GM18868 (cell line): Measurements from ENCODE around the gene TRIM37.
"Not testable (repeated sequence)": the region's sequence is repeated elsewhere in the genome, so short reads cannot be mapped to it uniquely, and the experiment has no call there.

ENCODE experiments used
- ATAC-seq: cut with Tn5 transposase; IDR thresholded peaks from one replicate; pipeline ENCODE4 v1.9.1; 2021; ENCODE audit warnings: mild to moderate bottlenecking, moderate library complexity; ENCODE audit not compliant: unreplicated experiment

TRIM37 gene

DNA sequence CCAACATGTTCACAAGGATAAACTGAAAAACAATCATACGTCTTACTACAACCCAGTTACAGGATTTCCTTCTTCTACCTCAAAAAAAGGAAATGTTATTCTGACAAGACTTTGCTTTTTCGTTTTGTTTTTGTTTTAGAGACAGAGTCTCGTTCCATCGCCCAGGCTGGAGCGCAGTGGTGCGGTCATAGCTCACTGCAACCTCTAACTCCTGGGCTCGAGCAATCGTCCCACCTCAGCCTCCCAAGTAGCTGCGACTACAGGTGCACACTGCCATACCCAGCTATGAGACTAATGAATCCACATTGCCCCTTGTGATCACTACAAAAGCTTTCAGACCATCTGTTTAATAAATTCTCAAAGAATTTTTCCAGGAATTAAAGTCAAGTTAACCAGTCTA lies 8.8 kb upstream of the TRIM37 start:
- no peak for ATAC-seq

DNA sequence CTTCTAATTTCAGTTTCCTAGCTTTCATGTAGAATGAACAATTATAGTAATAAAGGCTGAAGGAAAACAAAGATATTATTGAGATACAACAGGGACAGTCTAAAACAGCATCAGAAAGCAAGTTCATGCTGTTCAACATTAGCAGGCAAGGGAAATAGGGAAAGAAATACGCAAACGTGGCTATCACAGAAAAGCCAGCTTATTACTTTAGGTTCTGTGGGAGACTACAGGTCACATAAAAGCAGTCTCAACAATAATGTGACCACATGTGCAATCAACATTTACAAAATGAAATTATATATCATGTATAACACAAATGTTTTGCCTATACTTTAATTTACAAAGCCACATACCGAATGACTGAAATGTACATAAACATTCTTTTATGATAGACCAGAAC lies 4.9 kb upstream of the TRIM37 start:
- ATAC-seq = no peak

DNA sequence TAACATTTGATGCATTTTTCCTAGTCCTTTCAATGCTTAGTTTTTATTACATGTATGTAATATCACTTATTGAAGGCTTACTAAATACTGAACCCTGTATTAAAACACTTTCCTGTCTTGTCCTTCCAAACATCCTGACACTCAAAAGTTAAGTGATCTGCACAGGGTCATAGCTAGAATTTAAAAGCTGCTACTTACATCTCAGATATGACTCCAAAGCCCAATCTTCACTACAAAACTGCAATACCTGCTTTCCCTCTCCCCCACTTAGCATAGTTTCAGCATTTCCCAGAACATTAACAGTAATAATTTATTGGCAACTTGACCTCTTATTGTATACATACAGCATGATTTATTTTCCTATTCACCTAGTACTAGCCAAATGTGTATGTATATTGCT lies 4.3 kb upstream of the TRIM37 start:
- ATAC-seq = no peak

DNA sequence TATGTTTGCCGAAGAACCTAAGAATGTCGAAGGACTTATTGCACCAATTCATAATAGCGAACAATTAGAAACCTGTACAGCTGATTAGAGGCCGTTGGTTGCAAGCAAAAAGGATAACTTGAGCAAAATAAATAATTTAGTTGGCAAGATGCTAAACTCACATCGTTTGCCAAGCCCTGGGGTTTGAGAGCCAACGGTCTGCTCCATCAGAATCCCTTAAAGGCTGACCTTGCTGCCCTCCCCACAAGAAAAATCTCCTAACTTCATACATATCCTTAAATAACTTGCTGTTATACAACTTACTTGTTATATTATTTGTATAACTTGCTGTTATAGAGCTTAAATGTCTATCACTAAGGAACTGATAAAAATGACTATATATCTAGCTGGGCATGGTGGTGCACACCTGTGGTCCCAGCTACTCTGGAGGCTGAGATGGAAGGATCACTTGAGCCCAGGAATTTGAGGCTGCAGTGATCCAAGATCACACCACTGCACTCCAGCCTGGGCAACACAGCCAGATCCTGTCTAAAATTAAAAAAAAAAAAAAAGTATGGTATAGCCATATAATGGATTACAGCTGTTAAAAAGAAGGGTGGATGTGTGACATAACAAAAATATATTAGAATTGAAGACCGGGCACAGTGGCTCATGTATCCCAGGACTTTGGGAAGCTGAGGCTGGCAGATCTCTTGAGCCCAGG lies 1.9 kb upstream of the TRIM37 start:
- ATAC-seq = no peak

DNA sequence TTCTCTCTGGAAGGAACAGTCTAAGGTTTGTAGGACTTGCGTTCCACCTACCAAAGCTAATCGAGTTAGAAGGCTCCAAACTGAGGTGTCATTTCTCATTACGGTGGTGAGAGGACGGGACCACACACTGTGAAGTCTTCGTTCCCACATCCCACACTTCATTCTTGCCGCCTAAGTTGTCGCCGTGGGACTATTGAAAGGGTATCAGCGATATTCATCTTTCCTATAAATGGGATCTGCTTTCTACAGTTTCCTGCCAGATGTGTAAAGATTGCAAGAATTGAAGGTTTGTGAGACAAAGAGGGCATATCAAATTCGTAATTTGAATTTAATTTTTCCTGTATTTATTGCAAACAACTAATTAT lies 608 bp upstream of the TRIM37 start:
- ATAC-seq = no peak

DNA sequence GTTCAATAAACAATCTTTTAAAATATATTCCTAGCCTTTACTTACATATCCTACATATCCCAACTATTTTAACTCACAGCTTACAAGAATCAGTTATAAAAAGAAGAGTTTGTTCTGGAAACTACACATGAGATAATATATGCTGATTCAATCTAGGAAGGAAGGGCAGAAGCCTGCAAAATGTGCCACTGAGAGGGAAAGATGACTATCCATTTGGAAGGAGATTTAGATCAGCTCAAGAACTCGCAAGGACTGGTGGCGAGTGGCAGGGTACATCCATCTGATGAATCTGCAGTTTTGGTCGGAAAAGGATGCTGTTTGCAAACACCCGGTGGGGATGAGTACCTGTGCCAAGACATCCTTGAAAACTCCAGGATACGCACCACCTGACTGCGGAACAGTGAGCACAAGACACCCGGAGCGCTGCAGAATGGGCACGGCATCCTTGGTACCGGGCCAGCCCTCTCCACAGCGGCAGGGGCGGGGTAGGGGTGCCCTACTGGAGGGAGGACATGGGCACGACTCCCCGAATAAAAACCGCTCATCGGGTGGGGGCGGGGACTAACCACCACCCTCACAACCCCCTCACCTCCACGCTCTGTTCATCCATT lies 723 bp downstream of the TRIM37 start:
- peak; percentile 25 for ATAC-seq

DNA sequence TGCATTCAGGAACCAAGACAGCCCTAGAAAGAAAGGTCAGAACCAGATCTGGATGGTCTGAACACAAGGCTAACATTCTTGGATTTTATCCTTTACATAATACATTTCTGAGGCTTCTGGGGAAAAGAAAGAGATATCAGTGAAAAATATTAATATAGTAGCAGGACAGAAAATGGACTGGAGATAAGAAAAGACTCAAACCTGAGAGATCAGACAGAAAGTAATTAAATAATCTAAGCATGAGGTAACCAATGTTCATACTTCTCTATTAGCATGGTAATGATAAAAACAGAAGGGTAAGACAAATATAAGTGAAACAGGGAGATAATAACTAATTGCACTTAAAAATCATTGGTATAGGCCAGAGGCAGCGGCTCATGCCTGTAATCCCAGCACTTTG lies 5.5 kb downstream of the TRIM37 start:
- no peak for ATAC-seq

DNA sequence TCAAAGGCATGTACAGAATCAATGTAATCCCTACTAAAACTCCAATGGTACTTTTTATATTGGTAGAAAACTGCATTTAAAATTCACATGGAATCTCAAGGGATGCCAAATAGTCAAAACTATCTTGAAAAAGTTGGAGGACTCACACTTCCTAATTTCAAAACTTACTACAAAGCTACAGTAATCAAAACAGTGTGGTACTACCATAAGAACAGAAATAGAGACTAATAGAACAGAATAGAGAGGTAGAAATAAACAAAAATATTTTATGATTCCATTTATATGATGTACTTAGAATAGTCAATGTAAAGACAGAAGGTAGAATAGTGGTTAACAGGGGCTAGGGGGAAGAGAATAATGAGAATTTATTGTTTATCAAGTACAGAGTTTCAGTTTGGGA lies 8.8 kb downstream of the TRIM37 start:
- ATAC-seq = no peak

DNA sequence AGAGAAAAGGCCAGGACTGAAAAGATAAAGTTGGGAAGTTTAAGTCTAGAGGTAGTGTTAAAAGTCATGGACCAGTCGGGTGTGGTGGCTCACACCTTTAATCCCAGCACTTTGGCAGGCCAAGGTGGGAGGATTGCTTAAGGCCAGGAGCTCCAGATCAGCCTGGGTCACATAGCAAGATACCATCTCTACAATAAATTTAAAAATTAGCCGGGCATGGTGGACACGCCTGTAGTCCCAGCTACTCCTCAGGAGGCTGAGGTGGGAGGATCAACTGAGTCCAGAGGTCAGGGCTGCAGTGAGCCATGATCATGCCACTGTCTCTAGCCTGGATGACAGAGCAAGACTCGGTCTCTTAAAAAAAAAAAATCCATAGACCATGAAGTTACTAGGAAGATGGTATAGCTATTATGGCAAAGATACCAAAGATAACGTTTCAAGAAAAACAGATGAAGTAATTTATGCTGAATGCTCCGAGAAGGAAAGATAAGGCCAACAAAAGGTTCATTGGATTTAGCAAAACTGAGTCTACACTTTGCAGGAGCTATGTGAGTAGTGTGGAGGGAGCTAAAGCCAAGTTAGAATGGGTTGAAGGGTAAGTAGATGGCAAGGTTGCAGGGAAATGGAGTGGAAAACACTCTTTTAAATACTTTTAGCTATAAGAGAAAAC lies 11.7 kb downstream of the TRIM37 start:
- no peak for ATAC-seq

DNA sequence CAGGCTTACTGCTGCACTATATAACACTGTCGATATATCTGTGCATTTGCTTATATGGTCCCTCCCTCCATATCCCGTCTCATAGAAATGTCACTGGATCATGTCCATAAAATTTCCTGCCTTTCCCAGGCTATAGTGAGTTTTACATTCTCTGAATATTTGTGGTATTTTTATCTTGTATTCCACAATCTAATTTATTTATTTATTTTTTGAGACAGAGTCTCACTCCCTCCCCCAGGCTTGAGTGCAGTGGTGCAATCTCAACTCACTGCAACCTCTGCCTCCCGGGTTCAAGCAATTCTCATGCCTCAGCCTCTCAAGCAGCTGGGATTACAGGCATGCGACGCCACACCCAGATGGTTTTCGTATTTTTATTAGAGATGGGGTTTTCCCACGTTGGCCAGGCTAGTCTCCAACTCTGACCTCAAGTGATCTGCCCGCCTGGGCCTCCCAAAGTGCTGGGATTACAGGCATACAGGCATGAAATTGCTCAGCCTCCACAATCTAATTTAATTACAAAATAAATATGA lies 12.9 kb downstream of the TRIM37 start:
- no peak for ATAC-seq

DNA sequence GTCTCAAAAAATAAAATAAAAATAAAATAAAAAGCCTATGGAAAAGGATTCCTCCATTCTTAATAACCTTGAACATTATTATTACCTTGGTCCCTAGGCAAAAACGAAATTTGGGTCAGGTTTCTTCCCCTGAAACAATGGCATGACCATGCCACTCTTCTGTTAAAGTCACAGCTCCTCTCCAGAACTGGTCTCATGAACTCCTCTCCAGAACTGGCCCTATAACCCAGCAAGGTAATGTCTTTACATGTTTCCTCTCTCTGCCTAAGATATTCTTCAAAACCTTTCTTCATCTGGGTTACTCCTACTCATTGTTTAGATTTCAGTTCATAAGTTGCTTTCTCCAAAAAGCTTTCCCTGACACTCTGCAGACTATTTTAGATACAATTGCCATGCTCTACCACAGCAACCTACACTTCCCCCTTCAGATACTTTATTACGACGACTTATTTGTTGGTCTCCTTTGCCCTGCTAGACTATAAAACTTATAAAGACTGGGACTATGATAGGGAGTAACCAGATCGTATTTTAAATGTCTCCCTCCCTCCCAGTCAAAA lies 13.5 kb downstream of the TRIM37 start:
- ATAC-seq = no peak

DNA sequence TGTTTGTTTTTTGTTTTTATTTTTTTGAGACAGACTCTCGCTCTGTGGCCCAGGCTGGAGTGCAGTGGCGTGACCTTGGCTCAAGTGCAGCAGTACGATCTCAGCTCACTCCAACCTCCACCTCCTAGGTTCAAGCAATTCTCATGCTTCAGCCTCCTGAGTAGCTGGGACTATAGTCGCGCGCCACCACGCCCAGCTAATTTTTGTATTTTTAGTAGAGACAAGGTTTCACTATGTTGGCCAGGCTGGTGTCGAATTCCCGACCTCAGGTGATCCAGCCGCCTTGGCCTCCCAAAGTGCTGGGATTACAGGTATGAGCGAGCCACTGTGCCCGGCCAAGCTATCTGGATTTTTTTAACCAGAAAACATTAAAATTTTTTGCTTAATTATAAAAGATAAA lies 16.1 kb downstream of the TRIM37 start:
- ATAC-seq = not testable (repeated sequence)

DNA sequence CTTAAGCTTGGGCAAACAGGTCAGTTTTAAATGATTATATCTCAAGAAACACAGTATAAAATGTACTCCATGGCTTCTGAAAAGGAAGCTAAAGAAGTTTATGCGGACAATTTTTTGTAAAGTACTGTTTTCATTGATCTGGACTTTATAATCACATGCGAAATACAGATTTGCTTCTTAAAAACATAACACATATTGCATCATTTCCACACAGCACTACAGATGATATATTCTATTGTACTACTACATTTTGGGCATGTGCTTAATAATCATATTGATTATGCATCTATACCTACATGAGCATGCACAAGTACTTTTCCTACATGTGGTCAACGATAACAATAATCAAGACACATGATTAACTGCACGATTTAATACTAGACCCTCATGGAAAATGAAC lies 22.5 kb downstream of the TRIM37 start:
- ATAC-seq = no peak

DNA sequence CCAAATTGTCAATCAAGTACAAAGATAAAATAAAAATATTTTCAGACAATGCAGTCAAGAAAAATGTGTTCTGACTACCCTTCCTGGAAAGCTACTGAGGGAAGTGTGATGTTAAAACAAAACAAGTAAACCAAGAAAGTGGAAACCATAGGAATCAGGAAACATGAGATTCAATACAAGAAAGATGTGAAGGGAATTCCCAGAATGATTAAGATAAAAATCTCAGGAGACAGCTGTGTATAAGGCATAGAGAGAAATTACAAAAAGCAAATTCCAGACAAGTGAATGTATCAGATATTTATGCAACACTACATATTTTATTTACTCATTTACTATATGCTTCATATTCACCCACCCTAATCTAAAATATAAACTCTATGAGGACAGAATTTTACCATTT lies 32.2 kb downstream of the TRIM37 start:
- ATAC-seq = no peak

DNA sequence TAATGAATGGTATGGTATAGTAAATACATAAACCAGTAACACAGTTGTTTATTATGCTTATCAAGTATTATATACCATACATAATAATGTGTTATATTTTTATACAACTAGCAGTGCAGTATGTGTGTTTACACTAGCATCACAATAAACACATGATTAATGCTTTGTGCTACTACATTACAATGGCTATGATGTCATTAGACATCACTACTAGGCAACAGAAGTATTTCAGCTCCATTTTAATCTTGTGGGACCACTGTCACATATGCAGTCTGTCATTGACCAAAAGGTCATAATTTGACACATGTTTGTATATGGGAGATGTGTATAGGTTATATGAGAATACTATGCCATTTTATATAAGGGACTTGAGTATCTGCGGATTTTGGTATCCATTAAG lies 32.7 kb downstream of the TRIM37 start:
- ATAC-seq = no peak

DNA sequence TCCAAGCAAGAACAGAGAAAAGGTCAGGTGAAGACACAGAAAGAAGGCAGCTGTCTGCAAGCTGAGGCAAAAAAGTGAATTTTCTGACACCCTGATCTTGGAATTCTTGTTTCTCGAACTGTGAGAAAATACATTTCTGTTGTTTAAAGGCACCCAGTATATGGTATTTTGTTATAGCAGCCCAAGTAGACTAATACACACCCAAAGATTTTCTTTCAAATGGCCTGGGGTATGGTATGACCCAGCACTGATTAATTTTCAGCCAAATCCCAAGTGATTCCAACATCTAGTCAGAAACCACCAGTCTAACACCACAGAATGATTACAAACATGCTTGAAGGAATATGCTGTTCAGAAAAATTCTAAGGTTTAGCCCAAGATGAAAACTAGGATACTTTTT lies 36.8 kb downstream of the TRIM37 start:
- ATAC-seq = no peak

DNA sequence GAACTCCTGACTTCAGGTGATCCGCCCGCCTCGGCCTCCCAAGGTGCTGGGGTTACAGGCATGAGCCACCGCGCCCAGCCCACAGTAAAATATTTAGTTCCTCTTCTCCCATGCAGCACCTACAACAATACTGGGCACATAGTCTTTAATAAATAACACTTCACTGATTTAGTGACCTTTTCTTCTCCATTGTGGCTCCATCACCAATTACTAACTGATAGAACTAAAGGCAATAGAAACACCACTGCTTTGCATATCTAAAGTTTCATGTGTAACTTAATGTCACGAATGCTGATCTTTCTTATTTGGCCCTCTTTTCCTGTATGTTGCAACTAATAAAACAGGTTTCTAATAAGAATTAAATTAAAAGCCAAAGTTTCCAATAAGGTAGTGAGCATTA lies 38.9 kb downstream of the TRIM37 start:
- ATAC-seq = no peak

DNA sequence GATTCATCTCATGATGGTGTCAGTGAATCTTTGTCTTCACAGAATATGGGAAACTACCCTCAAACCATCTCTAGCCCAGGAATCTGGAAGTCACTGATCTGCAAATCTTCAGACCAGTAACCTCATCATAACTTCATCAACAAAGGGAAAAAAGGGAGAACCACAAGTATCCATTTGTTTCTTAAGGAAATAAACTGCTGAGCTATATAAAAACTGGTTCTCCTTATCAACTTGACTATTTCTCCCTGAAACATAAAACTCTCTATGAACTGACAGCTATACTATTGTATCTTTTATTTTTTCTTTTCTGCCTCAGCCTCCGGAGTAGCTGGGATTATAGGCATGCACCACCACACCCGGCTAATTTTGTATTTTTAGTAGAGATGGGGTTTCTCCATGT lies 39.3 kb downstream of the TRIM37 start:
- no peak for ATAC-seq

DNA sequence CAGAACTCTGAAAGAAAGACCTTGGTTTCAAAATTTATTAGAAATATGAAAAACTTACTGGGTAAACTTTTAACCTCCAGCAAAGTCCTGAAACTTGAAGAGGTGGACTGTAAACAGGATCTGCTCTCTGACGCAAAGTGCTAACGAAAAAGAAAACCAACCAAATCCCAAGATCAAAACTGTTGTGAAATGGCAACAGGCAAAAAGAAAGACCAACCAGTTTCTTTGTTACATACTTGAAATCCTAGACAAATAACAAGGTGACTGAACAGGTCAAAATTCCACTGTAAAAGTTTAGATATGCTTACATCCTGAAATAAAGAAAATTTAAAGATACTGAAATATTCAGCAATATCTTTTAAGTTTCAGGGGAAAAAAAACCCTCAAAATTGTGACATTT lies 44.2 kb downstream of the TRIM37 start:
- no peak for ATAC-seq

DNA sequence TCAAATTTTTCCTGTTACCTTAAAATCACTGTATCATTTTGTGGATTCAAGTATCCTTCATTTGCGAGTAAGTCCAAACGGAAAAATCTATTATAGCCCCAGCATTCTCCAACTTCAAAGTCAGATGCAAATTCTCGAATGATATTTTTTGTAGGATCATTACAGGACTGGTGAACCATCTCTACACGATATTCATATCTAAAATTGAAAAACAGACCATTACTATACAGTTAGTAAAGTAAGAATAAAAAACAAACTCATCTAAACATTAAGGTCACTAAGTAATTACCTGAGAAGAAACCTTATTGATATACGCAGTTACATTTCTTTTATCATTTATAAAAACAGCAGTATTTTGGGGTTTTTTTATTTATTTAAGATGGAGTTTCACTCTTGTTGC lies 49.8 kb downstream of the TRIM37 start:
- no peak for ATAC-seq

DNA sequence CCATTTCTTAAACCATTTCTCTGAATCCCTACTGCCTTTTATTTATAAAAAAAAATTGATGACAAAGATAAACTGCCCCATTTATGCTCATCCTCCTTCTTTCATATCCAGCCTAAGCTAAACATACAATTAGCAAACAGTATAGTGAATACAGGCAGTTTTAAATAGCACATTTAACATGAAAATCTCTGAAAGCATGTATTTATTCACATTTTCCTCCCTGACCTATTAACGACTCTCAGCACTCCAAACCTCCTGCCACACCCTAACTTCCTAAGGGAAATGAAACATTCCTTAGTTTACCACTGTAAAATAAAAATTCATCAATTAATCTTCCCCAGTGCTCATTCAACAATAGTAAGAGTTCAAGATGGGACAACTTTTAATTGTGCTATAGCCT lies 56.9 kb downstream of the TRIM37 start:
- no peak for ATAC-seq

DNA sequence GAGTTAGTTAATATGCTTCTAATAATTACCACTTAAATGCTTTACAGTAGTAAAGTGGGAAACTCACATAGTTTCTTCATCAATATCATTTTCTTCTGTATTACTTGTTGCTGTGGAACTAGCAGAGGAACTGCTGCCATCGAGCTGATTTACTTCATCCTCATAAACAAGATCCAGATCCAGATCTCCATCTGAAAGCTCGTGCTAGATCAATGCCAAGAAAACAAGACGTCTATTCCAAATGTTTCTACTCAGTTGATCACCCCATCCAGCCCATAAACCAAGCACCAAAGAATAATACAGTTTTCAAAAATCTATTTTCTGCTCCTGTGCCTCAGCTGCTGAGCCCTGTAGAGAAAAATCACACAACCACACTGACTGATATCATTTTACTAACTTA lies 59.1 kb downstream of the TRIM37 start:
- no peak for ATAC-seq
